ENCODE measurements around the gene CACNA1B. TPM values are rescaled to one million over a fixed set of nuclear protein-coding genes. Genes with fewer than 3 reads are reported as not detected.
A peak's percentile ranks its signal among the peaks of the same experiment; 100 is the strongest.

The CACNA1B gene
- total RNA-seq, 5 donors from 2014 or later (not counting 1 experiment from before 2014, with no cell fraction given): 0.03 to 0.09 (median 0.03) TPM; not detected in 2

- no peaks in the 10 kb centered on the region for H3K9me3 ChIP-seq
- H3K27ac ChIP-seq (ENCODE audit: low read length): no peak overlapping the region
- no peak overlapping the region for H3K4me3 ChIP-seq (ENCODE audit: control insufficient read depth in 1 of 2, extremely low read depth in 1 of 2, low read length in 1 of 2)
- Mint-ChIP-seq H3K27ac (no peak overlapping the region), H3K4me3 (no peak overlapping the region), H3K9me3 (no peaks in the 10 kb centered on the region), H3K4me1 (no peaks in the 10 kb centered on the region), H3K36me3 (no peaks in the 10 kb centered on the region), H3K27me3 (peaks cover 35 to 42% of the 10 kb centered on the region in 2 donors)
- POLR2A ChIA-PET: no interaction called here
- CTCF ChIA-PET: no interaction called here
- peaks cover 0 to 18% of the 10 kb centered on the region in 2 experiments for H3K27me3 ChIP-seq (replicated peaks in 1 of 2; ENCODE audit: control insufficient read depth in 2 of 2, extremely low read depth in 1 of 2, insufficient read depth in 2 of 2, low read length in 1 of 2)
- ATAC-seq (replicated peaks in 1 of 4) (no peak), DNase-seq (no peak)
- no peaks in the 10 kb centered on the region for H3K36me3 ChIP-seq (ENCODE audit: control insufficient read depth in 2 of 2, extremely low read depth in 1 of 2, insufficient read depth in 1 of 2, low read length in 1 of 2)
- WGBS (ENCODE audit: insufficient coverage): 83% methylated on average over 1 of the region's 10 CpGs
- H3K4me1 ChIP-seq (ENCODE audit: control insufficient read depth in 1 of 2, extremely low read depth in 1 of 2, insufficient read depth in 2 of 2, low read length in 2 of 2): no peaks in the 10 kb centered on the region
These were observed 30.2 kb downstream of the CACNA1B start for GRCh38 chr9:137907776-137908175.

GRCh38 chr9:137912671-137913070 lies 35.1 kb downstream of the CACNA1B start:
- ChIA-PET CTCF (no interaction called here), POLR2A (no interaction called here)
- Mint-ChIP-seq H3K27ac (no peak overlapping the region), H3K4me1 (no peaks in the 10 kb centered on the region), H3K4me3 (no peak overlapping the region), H3K9me3 (no peaks in the 10 kb centered on the region), H3K36me3 (no peaks in the 10 kb centered on the region), H3K27me3 (peaks cover 15 to 21% of the 10 kb centered on the region in 2 donors)
- Histone ChIP-seq H3K27ac (ENCODE audit: low read length) (no peak overlapping the region), H3K9me3 (no peaks in the 10 kb centered on the region), H3K4me1 (ENCODE audit: control insufficient read depth in 1 of 2, extremely low read depth in 1 of 2, insufficient read depth in 2 of 2, low read length in 2 of 2) (no peaks in the 10 kb centered on the region), H3K36me3 (ENCODE audit: control insufficient read depth in 2 of 2, extremely low read depth in 1 of 2, insufficient read depth in 1 of 2, low read length in 1 of 2) (no peaks in the 10 kb centered on the region), H3K27me3 (replicated peaks in 1 of 2; ENCODE audit: control insufficient read depth in 2 of 2, extremely low read depth in 1 of 2, insufficient read depth in 2 of 2, low read length in 1 of 2) (peaks cover 0 to 28% of the 10 kb centered on the region in 2 experiments), H3K4me3 (ENCODE audit: control insufficient read depth in 1 of 2, extremely low read depth in 1 of 2, low read length in 1 of 2) (no peak overlapping the region)
- no peak for DNase-seq
- no peak for ATAC-seq (replicated peaks in 1 of 4)
- WGBS (ENCODE audit: insufficient coverage): no CpG with 5 or more reads among the region's 3 CpGs

- WGBS (ENCODE audit: insufficient coverage): 89% methylated on average over 6 of the region's 7 CpGs
- CTCF ChIA-PET: no interaction called here
- Mint-ChIP-seq H3K4me1 (no peaks in the 10 kb centered on the region), H3K27me3 (peaks cover 15 to 21% of the 10 kb centered on the region in 2 donors), H3K36me3 (no peaks in the 10 kb centered on the region), H3K9me3 (no peaks in the 10 kb centered on the region), H3K27ac (no peak overlapping the region), H3K4me3 (no peak overlapping the region)
- ATAC-seq (replicated peaks in 1 of 4): no peak
- Histone ChIP-seq H3K27me3 (replicated peaks in 1 of 2; ENCODE audit: control insufficient read depth in 2 of 2, extremely low read depth in 1 of 2, insufficient read depth in 2 of 2, low read length in 1 of 2) (peaks cover 0 to 32% of the 10 kb centered on the region in 2 experiments), H3K9me3 (no peaks in the 10 kb centered on the region), H3K36me3 (ENCODE audit: control insufficient read depth in 2 of 2, extremely low read depth in 1 of 2, insufficient read depth in 1 of 2, low read length in 1 of 2) (no peaks in the 10 kb centered on the region), H3K27ac (ENCODE audit: low read length) (no peak overlapping the region), H3K4me1 (ENCODE audit: control insufficient read depth in 1 of 2, extremely low read depth in 1 of 2, insufficient read depth in 2 of 2, low read length in 2 of 2) (no peaks in the 10 kb centered on the region), H3K4me3 (ENCODE audit: control insufficient read depth in 1 of 2, extremely low read depth in 1 of 2, low read length in 1 of 2) (no peak overlapping the region)
- POLR2A ChIA-PET: no interaction called here
- no peak for DNase-seq
These were observed 35.5 kb downstream of the CACNA1B start for GRCh38 chr9:137913132-137913531.

- ChIA-PET CTCF (no interaction called here), POLR2A (no interaction called here)
- 52% methylated on average over 5 of the region's 5 CpGs for WGBS (ENCODE audit: insufficient coverage)
- DNase-seq (no peak), ATAC-seq (replicated peaks in 1 of 4) (no peak)
- no peaks in the 10 kb centered on the region for H3K4me1 Mint-ChIP-seq
- H3K27ac Mint-ChIP-seq: no peak overlapping the region
- no peaks in the 10 kb centered on the region for H3K9me3 Mint-ChIP-seq
- Histone ChIP-seq H3K27ac (ENCODE audit: low read length) (no peak overlapping the region), H3K4me1 (ENCODE audit: control insufficient read depth in 1 of 2, extremely low read depth in 1 of 2, insufficient read depth in 2 of 2, low read length in 2 of 2) (no peaks in the 10 kb centered on the region), H3K27me3 (replicated peaks in 1 of 2; ENCODE audit: control insufficient read depth in 2 of 2, extremely low read depth in 1 of 2, insufficient read depth in 2 of 2, low read length in 1 of 2) (peaks cover 0 to 40% of the 10 kb centered on the region in 2 experiments), H3K4me3 (ENCODE audit: control insufficient read depth in 1 of 2, extremely low read depth in 1 of 2, low read length in 1 of 2) (no peak overlapping the region), H3K36me3 (ENCODE audit: control insufficient read depth in 2 of 2, extremely low read depth in 1 of 2, insufficient read depth in 1 of 2, low read length in 1 of 2) (no peaks in the 10 kb centered on the region), H3K9me3 (no peaks in the 10 kb centered on the region)
- peaks cover 14 to 22% of the 10 kb centered on the region in 2 donors for H3K27me3 Mint-ChIP-seq
- no peak overlapping the region for H3K4me3 Mint-ChIP-seq
- H3K36me3 Mint-ChIP-seq: no peaks in the 10 kb centered on the region
These were observed 36.5 kb downstream of the CACNA1B start for GRCh38 chr9:137913771-137914767.

- Mint-ChIP-seq H3K27me3 (peaks cover 17 to 24% of the 10 kb centered on the region in 2 donors), H3K4me1 (no peaks in the 10 kb centered on the region), H3K27ac (peak overlapping the region in 1 of 2 donors; percentile 28), H3K4me3 (no peak overlapping the region), H3K9me3 (no peaks in the 10 kb centered on the region), H3K36me3 (no peaks in the 10 kb centered on the region)
- ATAC-seq (replicated peaks in 1 of 4): no peak
- CTCF ChIA-PET: interaction anchor here in 1 of 2 donors (0.7 kb wide), 1 partner anchor 1553 kb away, joined by 3 read pairs; the partner anchor contains the start of gene DNLZ
- H3K27ac ChIP-seq (ENCODE audit: low read length): no peak overlapping the region
- WGBS (ENCODE audit: insufficient coverage): 81% methylated on average over 10 of the region's 11 CpGs
- no peak overlapping the region for H3K4me3 ChIP-seq (ENCODE audit: control insufficient read depth in 1 of 2, extremely low read depth in 1 of 2, low read length in 1 of 2)
- H3K9me3 ChIP-seq: no peaks in the 10 kb centered on the region
- no peak for DNase-seq
- H3K36me3 ChIP-seq (ENCODE audit: control insufficient read depth in 2 of 2, extremely low read depth in 1 of 2, insufficient read depth in 1 of 2, low read length in 1 of 2): no peaks in the 10 kb centered on the region
- no peaks in the 10 kb centered on the region for H3K4me1 ChIP-seq (ENCODE audit: control insufficient read depth in 1 of 2, extremely low read depth in 1 of 2, insufficient read depth in 2 of 2, low read length in 2 of 2)
- POLR2A ChIA-PET: no interaction called here
- peaks cover 0 to 48% of the 10 kb centered on the region in 2 experiments for H3K27me3 ChIP-seq (replicated peaks in 1 of 2; ENCODE audit: control insufficient read depth in 2 of 2, extremely low read depth in 1 of 2, insufficient read depth in 2 of 2, low read length in 1 of 2)
These were observed 39.0 kb downstream of the CACNA1B start for GRCh38 chr9:137916540-137916939.

GRCh38 chr9:137917116-137917515 lies 39.5 kb downstream of the CACNA1B start:
- Mint-ChIP-seq H3K27me3 (peaks cover 15 to 18% of the 10 kb centered on the region in 2 donors), H3K36me3 (no peaks in the 10 kb centered on the region), H3K27ac (no peak overlapping the region), H3K4me1 (no peaks in the 10 kb centered on the region), H3K9me3 (no peaks in the 10 kb centered on the region), H3K4me3 (no peak overlapping the region)
- CTCF ChIA-PET: no interaction called here
- ATAC-seq (replicated peaks in 1 of 4) (no peak), DNase-seq (no peak)
- Histone ChIP-seq H3K4me3 (ENCODE audit: control insufficient read depth in 1 of 2, extremely low read depth in 1 of 2, low read length in 1 of 2) (no peak overlapping the region), H3K27ac (ENCODE audit: low read length) (no peak overlapping the region), H3K36me3 (ENCODE audit: control insufficient read depth in 2 of 2, extremely low read depth in 1 of 2, insufficient read depth in 1 of 2, low read length in 1 of 2) (no peaks in the 10 kb centered on the region), H3K27me3 (replicated peaks in 1 of 2; ENCODE audit: control insufficient read depth in 2 of 2, extremely low read depth in 1 of 2, insufficient read depth in 2 of 2, low read length in 1 of 2) (peaks cover 0 to 48% of the 10 kb centered on the region in 2 experiments), H3K9me3 (no peaks in the 10 kb centered on the region), H3K4me1 (ENCODE audit: control insufficient read depth in 1 of 2, extremely low read depth in 1 of 2, insufficient read depth in 2 of 2, low read length in 2 of 2) (no peaks in the 10 kb centered on the region)
- POLR2A ChIA-PET: interaction anchor here in 1 of 2 donors (0.6 kb wide), 1 partner anchor 9 kb away, joined by 5 read pairs; no protein-coding TSS in a partner anchor
- WGBS (ENCODE audit: insufficient coverage): 90% methylated on average over 8 of the region's 8 CpGs

Data from T-cell (primary cell).